Testis (tissue), 3 donors: Measurements from ENCODE around the gene EBLN1. TPM values are rescaled to one million over a fixed set of nuclear protein-coding genes. Genes with fewer than 3 reads are reported as not detected.
A peak's percentile ranks its signal among the peaks of the same experiment; 100 is the strongest.

Experiments
- DNase-seq: peaks from one replicate; pipeline ENCODE4 v3.0.0-alpha.2; 2019
- H3K27ac ChIP-seq, 2 donors: fragments of 200-600 bp; sonication (generic); one replicate each; pipeline ENCODE4 v1.5.1; 2019
- H3K27me3 ChIP-seq: fragments of 200-600 bp; sonication (generic); one replicate; pipeline ENCODE4 v1.5.1; 2019
- H3K36me3 ChIP-seq: fragments of 200-600 bp; sonication (generic); one replicate; pipeline ENCODE4 v1.5.1; 2017; ENCODE audit warnings: low read depth; ENCODE audit errors: missing control alignments
- H3K4me1 ChIP-seq: fragments of 200-600 bp; sonication (generic); one replicate; pipeline ENCODE4 v1.5.1; 2019
- H3K4me3 ChIP-seq, 2 donors: fragments of 200-600 bp; sonication (generic); one replicate each; pipeline ENCODE4 v1.5.1; 2017 to 2019
- H3K9me3 ChIP-seq: fragments of 200-600 bp; sonication (generic); one replicate; pipeline ENCODE4 v1.5.1; 2017
- POLR2A ChIP-seq: fragments of 450-650 bp; IDR thresholded peaks from one replicate; pipeline ENCODE4 v1.6.1; 2017; ENCODE audit warnings: antibody characterized with exemption, mild to moderate bottlenecking, moderate library complexity
- WGBS, 2 donors: methylation state at CpG; one replicate each; pipeline ENCODE4 v1.1.5; 2018; 5-methylcytosine and 5-hydroxymethylcytosine counted together
- intact Hi-C: fragments of 100-400 bp; cut with DNase I; formaldehyde crosslinking; loops from one replicate; pipeline ENCODE4 v1.15.1; 2023; ENCODE audit warnings: low total_unique reads
- polyA plus RNA-seq: library from polyadenylated mRNA; stranded (reverse); fragments of 350-450 nt; fragmentation: Illumina TruSeq; extraction: RNeasy Lipid Tissue Mini Kit (QIAGEN cat#74804); gene quantifications from one replicate; pipeline ENCODE4 v1.2.3, GENCODE V29; 2014; ENCODE audit warnings: low read depth, low replicate concordance; ENCODE audit not compliant: insufficient read depth
- total RNA-seq, 2 donors: library from RNA; depleted of rRNA; stranded (reverse); fragments of >200 nt; gene quantifications; one replicate each; pipeline ENCODE4 v1.2.3, GENCODE V29; 2016
- TF ChIP-seq, protein P1 (sequence below), 3 experiments: fragments of 450-650 bp in 2 of 3; fragments of 200-600 bp in 1 of 3; sonication (generic) in 1 of 3; IDR thresholded peaks; one replicate each; pipeline ENCODE4 v1.5.1; 2016 to 2019; ENCODE audit warnings: antibody characterized with exemption in 3 of 3, mild to moderate bottlenecking in 2 of 3, moderate library complexity in 1 of 3

The EBLN1 gene
- total and polyA plus RNA-seq, 3 donors from 2014 or later, result 1.4 to 4.7 (median 3.5) TPM

- DNase-seq, result no peak
- intact Hi-C loops, result no loop called here
- H3K9me3 ChIP-seq, result no peaks in the 10 kb centered on the region
- TF ChIP-seq POLR2A, result no peak
- no peak overlapping the region for H3K27ac ChIP-seq
- H3K27me3 ChIP-seq, result no peaks in the 10 kb centered on the region
- peaks cover 7% of the 10 kb centered on the region for H3K4me1 ChIP-seq
- 73 to 90% methylated on average over 3 of the region's 3 CpGs for WGBS, 2 donors
- H3K4me3 ChIP-seq, result no peak overlapping the region
- H3K36me3 ChIP-seq, result no peaks in the 10 kb centered on the region
Observed at GRCh38 chr10:22244855-22245254, 27.0 kb upstream of the EBLN1 start.

DNA sequence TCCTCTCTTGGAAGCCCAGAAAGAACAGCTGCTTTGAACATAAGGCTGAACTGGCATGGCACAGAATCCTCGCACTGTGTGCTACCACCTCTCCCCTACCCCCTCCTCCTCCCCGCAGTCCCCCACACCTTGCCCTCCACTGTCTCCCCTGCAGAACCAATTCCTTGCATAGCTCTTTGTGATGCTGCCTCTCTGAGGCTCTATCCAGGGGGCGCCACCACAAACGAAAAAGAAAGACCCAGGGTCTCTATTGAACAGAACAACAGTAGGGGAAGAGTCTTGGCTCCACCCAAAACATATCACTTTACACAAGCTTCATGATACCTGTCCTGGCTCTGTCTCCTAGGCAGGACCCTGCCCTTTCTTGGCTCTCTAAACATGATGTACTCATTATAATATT, 26.2 kb upstream of the EBLN1 start:
- DNase-seq, result no peak
- Histone ChIP-seq H3K4me3 (no peak overlapping the region), H3K4me1 (peaks cover 7% of the 10 kb centered on the region), H3K27ac (no peak overlapping the region), H3K9me3 (no peaks in the 10 kb centered on the region), H3K36me3 (no peaks in the 10 kb centered on the region), H3K27me3 (no peaks in the 10 kb centered on the region)
- TF ChIP-seq, protein P1, sequence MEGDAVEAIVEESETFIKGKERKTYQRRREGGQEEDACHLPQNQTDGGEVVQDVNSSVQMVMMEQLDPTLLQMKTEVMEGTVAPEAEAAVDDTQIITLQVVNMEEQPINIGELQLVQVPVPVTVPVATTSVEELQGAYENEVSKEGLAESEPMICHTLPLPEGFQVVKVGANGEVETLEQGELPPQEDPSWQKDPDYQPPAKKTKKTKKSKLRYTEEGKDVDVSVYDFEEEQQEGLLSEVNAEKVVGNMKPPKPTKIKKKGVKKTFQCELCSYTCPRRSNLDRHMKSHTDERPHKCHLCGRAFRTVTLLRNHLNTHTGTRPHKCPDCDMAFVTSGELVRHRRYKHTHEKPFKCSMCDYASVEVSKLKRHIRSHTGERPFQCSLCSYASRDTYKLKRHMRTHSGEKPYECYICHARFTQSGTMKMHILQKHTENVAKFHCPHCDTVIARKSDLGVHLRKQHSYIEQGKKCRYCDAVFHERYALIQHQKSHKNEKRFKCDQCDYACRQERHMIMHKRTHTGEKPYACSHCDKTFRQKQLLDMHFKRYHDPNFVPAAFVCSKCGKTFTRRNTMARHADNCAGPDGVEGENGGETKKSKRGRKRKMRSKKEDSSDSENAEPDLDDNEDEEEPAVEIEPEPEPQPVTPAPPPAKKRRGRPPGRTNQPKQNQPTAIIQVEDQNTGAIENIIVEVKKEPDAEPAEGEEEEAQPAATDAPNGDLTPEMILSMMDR (IDR thresholded peaks at IDR 0.05), result no peak
- TF ChIP-seq POLR2A, result no peak
- intact Hi-C loops, result no loop called here
- WGBS, 2 donors, result 72 to 77% methylated on average over 4 of the region's 4 CpGs

GRCh38 chr10:22243321-22243720, 25.5 kb upstream of the EBLN1 start:
- intact Hi-C loops, result no loop called here
- H3K27ac ChIP-seq, result no peak overlapping the region
- TF ChIP-seq, protein P1 (IDR thresholded peaks at IDR 0.05), result no peak
- no peak for TF ChIP-seq POLR2A
- no peaks in the 10 kb centered on the region for H3K9me3 ChIP-seq
- no peaks in the 10 kb centered on the region for H3K36me3 ChIP-seq
- peaks cover 7% of the 10 kb centered on the region for H3K4me1 ChIP-seq
- 79 to 84% methylated on average over 4 of the region's 4 CpGs for WGBS, 2 donors
- no peak for DNase-seq
- H3K4me3 ChIP-seq, result no peak overlapping the region
- no peaks in the 10 kb centered on the region for H3K27me3 ChIP-seq

DNA sequence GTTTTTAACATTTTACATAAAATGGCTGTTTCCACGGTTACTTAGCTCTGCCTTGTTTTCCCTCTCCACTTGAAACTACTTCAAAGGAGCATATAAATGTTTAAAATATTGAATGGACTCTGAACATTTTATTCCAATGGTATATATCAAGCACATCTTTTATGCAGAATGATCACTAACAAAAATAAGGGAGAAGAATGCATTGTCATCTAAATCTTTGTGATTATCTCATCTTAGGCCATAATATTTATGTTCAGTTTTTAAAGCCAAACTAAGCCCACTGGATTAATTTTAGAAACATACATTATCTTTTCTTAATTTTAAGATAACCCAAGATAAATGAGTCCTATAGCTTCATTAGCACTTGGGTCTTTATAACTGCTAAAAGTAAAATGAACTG, 13.4 kb upstream of the EBLN1 start:
- WGBS, 2 donors, result 79 to 86% methylated on average over 1 of the region's 1 CpG
- Histone ChIP-seq H3K4me1 (no peaks in the 10 kb centered on the region), H3K27me3 (no peaks in the 10 kb centered on the region), H3K36me3 (no peaks in the 10 kb centered on the region), H3K4me3 (no peak overlapping the region), H3K27ac (no peak overlapping the region), H3K9me3 (no peaks in the 10 kb centered on the region)
- DNase-seq, result no peak
- intact Hi-C loops, result no loop called here
- TF ChIP-seq POLR2A, result no peak
- TF ChIP-seq, protein P1 (IDR thresholded peaks at IDR 0.05), result no peak

DNA sequence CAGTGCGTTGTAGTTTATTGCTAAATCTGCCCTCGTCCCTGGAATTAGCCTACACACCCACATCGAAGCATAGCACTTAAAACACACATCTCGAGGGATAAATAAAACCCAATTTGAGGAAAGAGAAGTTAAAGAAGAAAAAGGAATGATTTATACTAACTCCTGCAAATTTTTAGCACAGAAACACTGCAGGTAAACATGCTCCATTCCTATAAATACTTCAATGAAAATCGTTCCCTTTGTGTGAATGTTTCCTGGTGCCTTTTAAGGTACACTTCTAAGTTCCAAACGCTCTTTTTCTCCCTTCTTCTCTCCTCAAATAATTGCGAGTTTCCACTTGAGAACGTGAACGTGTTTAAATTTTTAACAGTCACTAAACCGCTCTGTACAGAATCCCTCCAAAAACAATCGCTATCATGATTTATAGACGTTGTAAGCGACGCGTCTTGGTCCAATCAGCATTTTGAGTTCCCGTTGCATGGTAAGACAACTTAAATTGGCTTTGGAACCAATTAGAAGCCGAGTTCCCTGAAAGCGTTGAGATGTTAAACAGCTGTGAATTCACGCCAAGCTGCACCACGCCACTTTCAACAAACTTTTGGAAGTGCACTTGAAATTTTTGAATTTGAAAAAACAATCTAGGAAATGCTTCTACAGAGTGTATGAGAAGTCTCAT, 12.5 kb upstream of the EBLN1 start:
- Histone ChIP-seq H3K9me3 (no peaks in the 10 kb centered on the region), H3K27me3 (no peaks in the 10 kb centered on the region), H3K4me1 (no peaks in the 10 kb centered on the region), H3K4me3 (peak overlapping the region; percentile 75 to 83), H3K27ac (peak overlapping the region in 1 of 2 donors; percentile 98), H3K36me3 (no peaks in the 10 kb centered on the region)
- peak; percentile 46 for DNase-seq
- intact Hi-C loops, result no loop called here
- WGBS, 2 donors, result 0 to 1% methylated on average over 20 of the region's 20 CpGs
- TF ChIP-seq, protein P1 (IDR thresholded peaks at IDR 0.05), result no peak
- TF ChIP-seq POLR2A, result no peak
